Neuronal stem cell (in vitro differentiated cells): ENCODE results near the gene OR11H1. TPM values are rescaled to one million over a fixed set of nuclear protein-coding genes. Genes with fewer than 3 reads are reported as not detected.
"Not testable (repeated sequence)": the region's sequence is repeated elsewhere in the genome, so short reads cannot be mapped to it uniquely, and the experiment has no call there.

Source experiments
- DNase-seq: peaks from one replicate; pipeline ENCODE4 v3.0.0-alpha.2; 2013; ENCODE audit warnings: low spot score
- H2AFZ ChIP-seq: one replicate; pipeline ENCODE4 v1.6.1; 2013; ENCODE audit warnings: mild to moderate bottlenecking, low read length, inconsistent platforms
- H2AK5ac ChIP-seq: 2 replicates; pipeline ENCODE4 v1.6.1; 2013; ENCODE audit warnings: low read depth, mild to moderate bottlenecking, inconsistent platforms, low read length, moderate library complexity, mixed read lengths
- H2BK120ac ChIP-seq: 2 replicates; pipeline ENCODE4 v1.6.1; 2013; ENCODE audit warnings: low read depth, mild to moderate bottlenecking, inconsistent platforms, low read length, moderate library complexity, mixed read lengths
- H2BK12ac ChIP-seq: one replicate; pipeline ENCODE4 v1.6.1; 2013; ENCODE audit warnings: low read length, inconsistent platforms
- H2BK15ac ChIP-seq: 2 replicates; pipeline ENCODE4 v1.6.1; 2013; ENCODE audit warnings: mild to moderate bottlenecking, low read length, inconsistent platforms, mixed read lengths
- H2BK5ac ChIP-seq: one replicate; pipeline ENCODE4 v1.6.1; 2013; ENCODE audit warnings: inconsistent platforms, mild to moderate bottlenecking, low read length, moderate library complexity
- H3K14ac ChIP-seq: one replicate; pipeline ENCODE4 v1.6.1; 2013; ENCODE audit warnings: low read length, inconsistent platforms
- H3K18ac ChIP-seq: 2 replicates; pipeline ENCODE4 v1.6.1; 2013; ENCODE audit warnings: low read length, inconsistent platforms
- H3K23ac ChIP-seq: 2 replicates; pipeline ENCODE4 v1.6.1; 2013; ENCODE audit warnings: low read depth, mild to moderate bottlenecking, mixed read lengths, low read length, inconsistent platforms; ENCODE audit not compliant: poor library complexity
- H3K27ac ChIP-seq: replicated peaks from 3 replicates; pipeline ENCODE4 v1.5.1; 2013; ENCODE audit warnings: low read length, inconsistent platforms
- H3K27me3 ChIP-seq, 3 experiments: 2 replicates each; pipeline ENCODE4 v1.6.1; 2013; ENCODE audit warnings: low read length in 3 of 3, mild to moderate bottlenecking in 2 of 3, inconsistent platforms in 1 of 3, low read depth in 1 of 3, mixed read lengths in 1 of 3, moderate library complexity in 1 of 3; ENCODE audit not compliant: control insufficient read depth in 3 of 3, insufficient read depth in 3 of 3
- H3K36me3 ChIP-seq, 2 donors: replicated peaks in 1 of 2; 2 replicates each; pipeline ENCODE4 v1.6.1; 2013; ENCODE audit warnings: low read length in 2 of 2; ENCODE audit not compliant: control insufficient read depth in 2 of 2, insufficient read depth in 2 of 2
- H3K4ac ChIP-seq: 2 replicates; pipeline ENCODE4 v1.6.1; 2013; ENCODE audit warnings: inconsistent platforms, mild to moderate bottlenecking, low read length, moderate library complexity
- H3K4me1 ChIP-seq, 2 donors: 1 replicate in 1 of 2; 2 replicates in 1 of 2; pipeline ENCODE4 v1.6.1; 2013; ENCODE audit warnings: low read length in 2 of 2, low read depth in 1 of 2; ENCODE audit not compliant: control insufficient read depth in 2 of 2, insufficient read depth in 1 of 2
- H3K4me2 ChIP-seq: one replicate; pipeline ENCODE4 v1.6.1; 2013; ENCODE audit warnings: mild to moderate bottlenecking, low read length, inconsistent platforms; ENCODE audit not compliant: insufficient read depth, poor library complexity, severe bottlenecking
- H3K4me3 ChIP-seq, 2 donors: 2 replicates each; pipeline ENCODE4 v1.5.1; 2013; ENCODE audit warnings: low read length in 2 of 2, mild to moderate bottlenecking in 2 of 2, inconsistent platforms in 1 of 2, moderate library complexity in 1 of 2
- H3K79me1 ChIP-seq: one replicate; pipeline ENCODE4 v1.6.1; 2013; ENCODE audit warnings: low read depth, mild to moderate bottlenecking, inconsistent platforms, low read length, moderate library complexity
- H3K9ac ChIP-seq: one replicate; pipeline ENCODE4 v1.6.1; 2013; ENCODE audit warnings: mild to moderate bottlenecking, low read depth, low read length, inconsistent platforms; ENCODE audit not compliant: poor library complexity
- H3K9me3 ChIP-seq, 2 donors: replicated peaks in 1 of 2; 2 replicates each; pipeline versions ENCODE3 to v1.6.1; 2013; ENCODE audit warnings: low read length in 2 of 2, mild to moderate bottlenecking in 2 of 2, inconsistent platforms in 1 of 2, low read depth in 1 of 2, mixed read lengths in 1 of 2, moderate library complexity in 1 of 2; ENCODE audit not compliant: control insufficient read depth in 2 of 2, insufficient read depth in 1 of 2
- H4K8ac ChIP-seq: one replicate; pipeline ENCODE4 v1.6.1; 2013; ENCODE audit warnings: low read depth, mild to moderate bottlenecking, inconsistent platforms, low read length, moderate library complexity
- H4K91ac ChIP-seq: one replicate; pipeline ENCODE4 v1.6.1; 2013; ENCODE audit warnings: low read length, low read depth, mild to moderate bottlenecking, inconsistent platforms; ENCODE audit not compliant: poor library complexity
- WGBS, 2 donors: extraction: QIAGEN DNeasy Blood & Tissue Kit; methylation state at CpG; one replicate each; pipeline ENCODE4 v1.1.7; 2013; ENCODE audit warnings: missing lambda C conversion rate in 2 of 2, mixed read lengths in 1 of 2; ENCODE audit not compliant: insufficient read length in 2 of 2, insufficient replicate concordance in 1 of 2; ENCODE audit errors: extremely low coverage in 2 of 2; 5-methylcytosine and 5-hydroxymethylcytosine counted together
- polyA plus RNA-seq, 2 experiments: library from polyadenylated mRNA; stranded (reverse); fragments of 200-250 nt; gene quantifications; one replicate each; pipeline ENCODE4 v1.2.3, GENCODE V29; 2013

The OR11H1 gene
- not detected for polyA plus RNA-seq (2013, experiment 1 of 2)
- polyA plus RNA-seq (2013, experiment 2 of 2): not detected

- H2BK120ac ChIP-seq, H4K8ac ChIP-seq, H4K91ac ChIP-seq, H2AFZ ChIP-seq, H3K4me3 ChIP-seq, H3K9ac ChIP-seq, H3K9me3 ChIP-seq, H3K27ac ChIP-seq, H3K14ac ChIP-seq, H3K4me1 ChIP-seq, H2BK15ac ChIP-seq, H3K79me1 ChIP-seq, H3K27me3 ChIP-seq, H2AK5ac ChIP-seq, H3K4me2 ChIP-seq, H3K23ac ChIP-seq, H2BK5ac ChIP-seq, H2BK12ac ChIP-seq, H3K4ac ChIP-seq, H3K18ac ChIP-seq, DNase-seq, H3K36me3 ChIP-seq: not testable (repeated sequence)
- no CpG with 5 or more reads among the region's 3 CpGs for WGBS, 2 donors
Observed at GRCh38 chr22:15527892-15528291, at the start of gene OR11H1. OR11H1 (plus strand) TSS chr22:15528192; CDS start chr22:15528192, 0 bp downstream.

GRCh38 chr22:15509967-15510366 lies 18.0 kb upstream of the OR11H1 start:
- not testable (repeated sequence) for H3K4me3 ChIP-seq, H3K9me3 ChIP-seq, H3K4ac ChIP-seq, H3K18ac ChIP-seq, H3K23ac ChIP-seq, H3K4me1 ChIP-seq, H2BK120ac ChIP-seq, H2AFZ ChIP-seq, H2BK15ac ChIP-seq, H2BK5ac ChIP-seq, H3K36me3 ChIP-seq, DNase-seq, H3K14ac ChIP-seq, H3K79me1 ChIP-seq, H3K4me2 ChIP-seq, H4K8ac ChIP-seq, H4K91ac ChIP-seq, H2AK5ac ChIP-seq, H3K9ac ChIP-seq, H3K27ac ChIP-seq, H2BK12ac ChIP-seq, H3K27me3 ChIP-seq
- WGBS, 2 donors: no CpG with 5 or more reads among the region's 30 CpGs

GRCh38 chr22:15515896-15516295 lies 12.1 kb upstream of the OR11H1 start:
- not testable (repeated sequence) for H2BK5ac ChIP-seq, H3K18ac ChIP-seq, H4K8ac ChIP-seq, DNase-seq, H3K79me1 ChIP-seq, H3K4me2 ChIP-seq, H2AFZ ChIP-seq, H4K91ac ChIP-seq, H3K14ac ChIP-seq, H3K27ac ChIP-seq, H3K23ac ChIP-seq, H3K27me3 ChIP-seq, H3K4me3 ChIP-seq, H3K4me1 ChIP-seq, H3K4ac ChIP-seq, H2BK15ac ChIP-seq, H3K9me3 ChIP-seq, H3K36me3 ChIP-seq, H2AK5ac ChIP-seq, H2BK120ac ChIP-seq, H3K9ac ChIP-seq, H2BK12ac ChIP-seq
- WGBS, 2 donors: no CpG with 5 or more reads among the region's 9 CpGs

- H3K9me3 ChIP-seq, H3K14ac ChIP-seq, H2BK12ac ChIP-seq, H3K27ac ChIP-seq, H3K36me3 ChIP-seq, H3K9ac ChIP-seq, H3K18ac ChIP-seq, H3K79me1 ChIP-seq, H2BK5ac ChIP-seq, H3K23ac ChIP-seq, H2BK120ac ChIP-seq, H4K91ac ChIP-seq, H3K4ac ChIP-seq, H3K4me1 ChIP-seq, H2AK5ac ChIP-seq, H3K4me3 ChIP-seq, H2BK15ac ChIP-seq, H3K27me3 ChIP-seq, H4K8ac ChIP-seq, H3K4me2 ChIP-seq, H2AFZ ChIP-seq, DNase-seq: not testable (repeated sequence)
- WGBS, 2 donors: no CpG with 5 or more reads among the region's 31 CpGs
Observed at GRCh38 chr22:15553767-15554166, 25.8 kb downstream of the OR11H1 start.
